Effector memory CD4-positive, alpha-beta T cell (primary cell): ENCODE results near the gene SHB.

Source experiments
- DNase-seq, 3 donors: peaks; one replicate each; pipeline ENCODE4 v3.0.0-alpha.2; 2020
- H3K27ac ChIP-seq: 2 replicates; pipeline ENCODE4 v1.7.0; 2013; ENCODE audit warnings: mild to moderate bottlenecking, low read length, moderate library complexity; ENCODE audit not compliant: insufficient read depth, poor library complexity, severe bottlenecking
- H3K27me3 ChIP-seq: replicated peaks from 2 replicates; pipeline ENCODE4 v1.7.0; 2013; ENCODE audit warnings: mild to moderate bottlenecking, low read length; ENCODE audit not compliant: insufficient read depth, control insufficient read depth, poor library complexity, severe bottlenecking
- H3K36me3 ChIP-seq: 2 replicates; pipeline ENCODE4 v1.7.0; 2013; ENCODE audit warnings: mild to moderate bottlenecking, low read length, moderate library complexity; ENCODE audit not compliant: control insufficient read depth, insufficient read depth
- H3K4me1 ChIP-seq: 2 replicates; pipeline ENCODE4 v1.7.0; 2013; ENCODE audit warnings: low read length, mild to moderate bottlenecking; ENCODE audit not compliant: control insufficient read depth, insufficient read depth, poor library complexity, severe bottlenecking
- H3K4me3 ChIP-seq: 2 replicates; pipeline ENCODE4 v1.7.0; 2013; ENCODE audit warnings: low read length, low read depth, mild to moderate bottlenecking; ENCODE audit not compliant: insufficient read depth, poor library complexity, severe bottlenecking
- H3K9me3 ChIP-seq: 2 replicates; pipeline ENCODE4 v1.7.0; 2013; ENCODE audit warnings: mild to moderate bottlenecking, low read length, moderate library complexity; ENCODE audit not compliant: control insufficient read depth

SHB gene

DNA sequence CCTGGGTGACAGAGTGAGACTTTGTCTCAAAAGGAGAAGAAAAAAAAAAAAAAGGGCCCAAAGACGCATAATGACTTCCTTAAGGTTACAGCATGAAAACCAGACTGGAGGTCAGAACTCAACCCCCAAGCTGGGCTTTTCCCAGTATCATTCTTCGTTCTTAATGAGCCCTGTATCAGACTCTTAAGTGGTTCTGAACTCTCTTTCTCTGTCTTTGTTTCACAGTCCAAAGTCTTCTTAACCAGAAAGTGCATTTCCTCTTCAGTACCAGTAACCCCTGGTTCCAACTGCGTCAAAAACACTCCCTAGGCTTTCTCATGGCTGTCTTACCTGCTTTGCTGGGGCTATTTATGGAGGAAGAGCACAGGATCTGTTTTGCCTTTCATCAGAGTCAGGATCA lies 38.4 kb upstream of the SHB start:
- Histone ChIP-seq H3K4me1 (no peaks in the 10 kb centered on the region), H3K27ac (no peak overlapping the region), H3K27me3 (no peaks in the 10 kb centered on the region), H3K36me3 (no peaks in the 10 kb centered on the region), H3K4me3 (no peak overlapping the region), H3K9me3 (no peaks in the 10 kb centered on the region)
- DNase-seq = no peak

DNA sequence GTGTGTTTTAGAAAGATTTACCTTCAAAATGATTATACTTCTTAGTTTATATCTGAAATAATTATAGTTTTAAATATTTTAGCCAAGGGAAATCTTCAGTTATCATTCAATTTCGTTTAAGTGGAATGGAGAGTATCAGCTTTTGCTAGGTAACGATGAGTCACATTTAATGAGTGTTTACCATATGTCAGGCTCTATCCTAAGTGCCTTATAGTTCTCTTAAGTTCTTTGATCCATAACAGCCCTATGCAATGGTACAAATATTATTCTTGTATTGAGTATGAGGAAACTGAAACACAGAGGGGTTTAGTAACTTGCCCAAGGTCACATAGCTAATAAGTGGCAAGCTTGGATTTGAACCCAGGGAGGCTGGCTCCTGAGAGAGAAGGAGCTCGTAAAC lies 37.5 kb upstream of the SHB start:
- Histone ChIP-seq H3K4me1 (no peaks in the 10 kb centered on the region), H3K4me3 (no peak overlapping the region), H3K27ac (no peak overlapping the region), H3K36me3 (no peaks in the 10 kb centered on the region), H3K9me3 (no peaks in the 10 kb centered on the region), H3K27me3 (no peaks in the 10 kb centered on the region)
- no peak for DNase-seq

DNA sequence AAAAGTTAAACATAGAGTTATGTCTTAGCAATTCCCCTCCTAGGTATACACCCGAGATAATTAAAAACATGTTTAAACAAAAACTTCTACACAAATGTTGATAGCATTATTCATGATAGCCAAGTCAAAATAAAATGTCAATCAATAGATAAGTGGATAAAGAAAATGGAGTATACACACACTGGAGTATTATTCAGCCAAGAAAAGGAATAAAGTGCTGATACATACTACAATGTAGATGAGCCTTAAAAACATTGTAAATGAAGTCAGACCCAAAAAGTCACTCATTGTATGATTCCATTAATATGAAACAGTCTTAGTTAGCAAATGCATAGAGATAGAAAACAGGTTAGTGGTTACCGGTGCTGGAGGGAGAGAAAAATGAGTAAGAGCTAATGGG lies 34.3 kb upstream of the SHB start:
- Histone ChIP-seq H3K27ac (no peak overlapping the region), H3K27me3 (peaks cover 6% of the 10 kb centered on the region), H3K9me3 (no peaks in the 10 kb centered on the region), H3K4me1 (no peaks in the 10 kb centered on the region), H3K4me3 (no peak overlapping the region), H3K36me3 (no peaks in the 10 kb centered on the region)
- no peak for DNase-seq

DNA sequence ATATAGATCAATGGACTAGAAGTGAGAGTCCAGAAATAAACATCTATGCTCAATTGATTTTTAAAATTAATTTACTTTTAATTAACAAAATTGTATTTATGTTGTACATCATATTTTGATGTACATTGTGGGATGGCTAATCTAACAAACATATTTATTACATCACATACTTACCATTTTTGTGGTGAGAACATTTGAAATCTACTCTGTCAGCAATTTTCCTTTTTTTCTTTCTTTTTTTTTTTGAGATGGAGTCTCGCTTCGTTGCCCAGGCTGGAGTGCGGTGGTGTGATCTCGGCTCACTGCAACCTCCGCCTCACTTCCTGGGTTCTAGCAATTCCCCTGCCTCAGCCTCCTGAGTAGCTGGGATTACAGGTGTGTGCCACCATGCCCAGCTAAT lies 32.4 kb upstream of the SHB start:
- no peaks in the 10 kb centered on the region for H3K9me3 ChIP-seq
- no peaks in the 10 kb centered on the region for H3K4me1 ChIP-seq
- no peak overlapping the region for H3K27ac ChIP-seq
- no peaks in the 10 kb centered on the region for H3K36me3 ChIP-seq
- H3K27me3 ChIP-seq = peaks cover 6% of the 10 kb centered on the region
- no peak overlapping the region for H3K4me3 ChIP-seq
- DNase-seq = no peak

DNA sequence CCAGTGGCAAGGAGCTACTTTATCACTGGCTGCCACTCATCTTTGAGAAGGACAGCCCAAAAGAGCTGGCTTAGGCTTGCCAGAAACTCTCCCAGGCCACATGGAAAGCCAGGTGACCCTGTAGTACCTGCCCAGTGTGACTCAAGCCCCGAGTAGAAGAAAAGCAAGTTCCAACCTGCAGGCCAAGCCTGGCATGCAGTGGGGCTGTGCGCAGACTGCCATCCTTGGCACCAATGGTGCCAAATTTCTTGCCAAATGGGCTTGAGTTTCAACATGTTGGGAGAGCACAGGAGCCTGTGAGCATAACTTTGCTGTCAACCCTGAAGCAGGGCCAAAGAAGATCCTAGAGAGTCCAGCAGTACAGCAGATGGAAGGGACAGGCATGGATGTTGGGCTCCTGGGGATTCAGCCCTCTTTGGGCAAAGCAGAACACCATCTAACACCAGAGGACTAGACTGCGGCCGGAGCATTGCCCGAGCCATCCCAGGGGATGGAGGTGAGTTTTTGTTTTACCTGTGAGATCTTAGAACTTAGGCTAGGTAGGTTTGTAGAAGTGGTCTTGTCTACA lies 27.3 kb upstream of the SHB start:
- DNase-seq = no peak
- Histone ChIP-seq H3K9me3 (no peaks in the 10 kb centered on the region), H3K4me1 (no peaks in the 10 kb centered on the region), H3K27ac (no peak overlapping the region), H3K27me3 (peaks cover 6% of the 10 kb centered on the region), H3K36me3 (no peaks in the 10 kb centered on the region), H3K4me3 (no peak overlapping the region)

DNA sequence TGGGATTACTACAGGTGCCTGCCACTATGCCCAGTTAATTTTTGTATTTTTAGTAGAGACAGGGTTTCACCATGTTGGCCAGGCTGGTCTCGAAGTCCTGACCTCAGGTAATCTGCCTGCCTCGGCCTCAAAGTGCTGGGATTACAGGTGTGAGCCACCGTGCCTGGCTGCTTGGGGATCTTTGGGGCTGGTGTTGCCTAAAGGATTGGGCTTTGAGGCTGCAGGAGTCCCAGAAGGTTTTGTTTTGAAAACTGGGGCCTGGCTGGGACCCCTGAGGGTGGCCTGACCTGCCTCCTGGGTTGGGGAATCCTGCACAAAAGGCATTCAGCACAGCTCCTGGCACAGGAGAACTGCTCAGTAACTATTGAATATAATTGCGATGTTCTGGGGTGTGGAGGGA lies 25.1 kb upstream of the SHB start:
- Histone ChIP-seq H3K4me3 (no peak overlapping the region), H3K27ac (no peak overlapping the region), H3K36me3 (no peaks in the 10 kb centered on the region), H3K27me3 (no peaks in the 10 kb centered on the region), H3K4me1 (no peaks in the 10 kb centered on the region), H3K9me3 (no peaks in the 10 kb centered on the region)
- DNase-seq = no peak

DNA sequence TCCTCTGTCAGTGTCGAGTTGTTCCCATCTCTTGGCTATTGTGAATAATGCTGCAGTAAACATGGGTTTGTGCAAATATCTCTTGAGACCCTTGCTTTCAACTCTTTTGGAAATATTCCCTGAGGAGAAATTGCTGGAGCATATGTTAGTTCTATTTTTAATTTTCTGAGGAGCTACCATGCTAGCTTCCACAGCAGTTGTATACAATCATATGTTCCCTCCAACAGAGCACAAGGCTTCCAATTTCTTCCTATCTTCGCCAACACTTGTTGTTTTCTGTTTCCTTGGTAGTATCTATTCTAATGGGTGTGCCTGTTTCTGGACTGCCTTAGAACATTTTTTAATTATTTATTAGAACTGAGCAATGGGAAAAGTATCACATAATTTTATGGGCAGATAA lies 23.6 kb upstream of the SHB start:
- Histone ChIP-seq H3K4me1 (no peaks in the 10 kb centered on the region), H3K27ac (no peak overlapping the region), H3K27me3 (no peaks in the 10 kb centered on the region), H3K9me3 (no peaks in the 10 kb centered on the region), H3K4me3 (no peak overlapping the region), H3K36me3 (no peaks in the 10 kb centered on the region)
- DNase-seq = no peak

DNA sequence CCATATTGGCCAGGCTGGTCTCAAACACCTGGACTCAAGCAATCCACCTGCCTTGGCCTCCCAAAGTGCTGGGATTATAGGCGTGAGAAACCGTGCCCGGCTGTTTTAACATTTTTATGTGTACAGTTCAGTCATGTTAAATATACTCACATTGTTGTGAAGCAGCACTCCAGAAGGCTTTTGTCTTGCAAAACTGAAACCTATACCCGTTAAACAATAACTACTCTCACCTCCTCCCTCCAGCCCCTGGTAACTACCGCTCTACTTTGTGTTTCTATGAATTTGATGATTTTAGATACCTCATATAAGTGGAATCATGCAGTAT lies 23.1 kb upstream of the SHB start:
- Histone ChIP-seq H3K4me3 (no peak overlapping the region), H3K27me3 (no peaks in the 10 kb centered on the region), H3K36me3 (no peaks in the 10 kb centered on the region), H3K4me1 (no peaks in the 10 kb centered on the region), H3K9me3 (no peaks in the 10 kb centered on the region), H3K27ac (no peak overlapping the region)
- DNase-seq = no peak

DNA sequence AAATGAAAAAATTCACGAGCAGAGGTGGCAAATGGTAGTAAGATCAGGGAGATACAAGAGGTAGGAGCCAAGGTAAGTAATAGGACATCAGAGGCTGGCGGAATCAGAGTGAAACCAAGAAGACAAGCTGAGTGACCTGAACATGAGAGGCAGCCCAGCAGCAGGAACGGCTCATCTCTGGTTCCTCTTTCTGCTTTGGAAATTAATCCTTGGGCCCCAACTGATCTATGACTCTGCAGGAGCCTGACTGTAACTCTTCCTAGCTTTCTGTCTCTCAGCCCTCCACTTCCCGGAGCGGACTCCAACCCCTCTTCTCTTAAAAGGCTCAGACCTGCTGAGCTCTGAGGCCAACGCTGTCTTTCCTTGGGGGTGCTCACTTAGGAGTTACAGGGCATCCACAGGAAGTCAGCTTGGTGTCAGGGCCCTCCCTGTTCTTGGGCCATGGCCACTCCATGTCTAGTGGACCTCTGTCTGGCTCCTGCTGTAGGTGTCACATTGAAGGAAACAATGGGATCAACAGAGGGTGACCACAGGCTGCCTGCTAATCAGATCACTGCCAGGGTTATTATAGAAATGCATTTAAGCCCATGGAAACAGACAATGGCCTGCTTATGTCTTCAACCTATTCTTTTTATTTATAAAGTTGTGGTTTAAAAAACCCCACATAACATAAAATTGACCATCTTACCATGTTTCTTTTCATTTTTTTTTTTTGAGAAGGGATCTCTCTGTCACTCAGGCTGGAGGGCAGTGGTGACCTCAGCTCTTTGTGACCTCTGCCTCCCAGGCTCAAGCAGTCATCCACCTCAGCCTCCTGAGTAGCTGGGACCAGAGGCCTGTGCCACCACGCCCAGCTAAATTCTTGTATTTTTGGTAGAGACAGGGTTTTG lies 22.5 kb upstream of the SHB start:
- no peaks in the 10 kb centered on the region for H3K27me3 ChIP-seq
- H3K27ac ChIP-seq = no peak overlapping the region
- no peak overlapping the region for H3K4me3 ChIP-seq
- no peaks in the 10 kb centered on the region for H3K36me3 ChIP-seq
- no peak for DNase-seq
- no peaks in the 10 kb centered on the region for H3K4me1 ChIP-seq
- H3K9me3 ChIP-seq = no peaks in the 10 kb centered on the region

DNA sequence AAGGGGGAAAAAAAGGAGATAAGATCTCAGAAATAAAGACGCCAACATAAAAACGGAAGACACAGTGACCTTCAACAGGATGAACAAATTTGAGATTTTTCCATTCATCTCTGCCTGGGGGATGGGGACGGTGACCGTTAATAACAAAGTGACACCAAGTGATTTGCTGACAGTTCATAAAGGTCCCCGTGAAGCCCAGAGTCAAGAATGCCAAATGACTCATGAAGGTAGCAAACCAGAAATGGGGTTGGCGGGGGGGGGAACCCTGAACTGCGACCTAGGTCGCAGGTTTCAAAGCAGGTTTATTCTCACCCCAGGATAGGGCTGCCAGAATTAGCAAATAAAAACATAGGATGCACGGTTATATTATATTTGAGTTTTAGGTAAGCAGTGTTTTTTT lies 21.1 kb upstream of the SHB start:
- Histone ChIP-seq H3K4me1 (no peaks in the 10 kb centered on the region), H3K4me3 (no peak overlapping the region), H3K9me3 (no peaks in the 10 kb centered on the region), H3K36me3 (no peaks in the 10 kb centered on the region), H3K27ac (no peak overlapping the region), H3K27me3 (no peaks in the 10 kb centered on the region)
- no peak for DNase-seq
